ENCODE results near the gene TTC39C.
A peak's percentile ranks its signal among the peaks of the same experiment; 100 is the strongest.

Gene TTC39C

DNA sequence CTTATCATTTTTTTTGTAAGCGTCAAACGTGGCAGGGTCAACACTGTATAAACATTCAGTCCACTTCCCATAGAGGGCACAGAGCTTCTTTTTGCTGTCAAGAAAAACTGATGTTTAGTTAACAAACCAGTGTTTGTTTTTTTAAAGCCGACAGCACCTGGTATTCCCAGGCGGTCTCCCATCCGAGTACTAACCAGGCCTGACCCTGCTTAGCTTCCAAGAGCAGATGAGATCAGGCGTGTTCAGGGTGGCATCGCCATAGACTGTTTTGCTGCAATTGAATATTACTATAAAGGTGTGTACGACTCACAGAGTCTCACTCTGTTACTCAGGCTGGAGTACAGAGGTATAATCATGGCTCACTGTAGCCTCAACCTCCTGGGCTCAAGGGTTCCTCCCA, 155.8 kb downstream of the TTC39C start:
- TF ChIP-seq CEBPB (IDR thresholded peaks at IDR 0.05) (no peak), NFIC (IDR thresholded peaks at IDR 0.05) (no peak), EGR1 (IDR thresholded peaks at IDR 0.05) (no peak), YY1 (IDR thresholded peaks at IDR 0.05; ENCODE audit: low read depth) (no peak), EP300 (IDR thresholded peaks at IDR 0.05; ENCODE audit: borderline replicate concordance) (no peak), TCF12 (IDR thresholded peaks at IDR 0.05; ENCODE audit: low read depth) (no peak)
- TF ChIP-seq, protein P1, sequence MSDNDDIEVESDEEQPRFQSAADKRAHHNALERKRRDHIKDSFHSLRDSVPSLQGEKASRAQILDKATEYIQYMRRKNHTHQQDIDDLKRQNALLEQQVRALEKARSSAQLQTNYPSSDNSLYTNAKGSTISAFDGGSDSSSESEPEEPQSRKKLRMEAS (IDR thresholded peaks at IDR 0.05), result no peak
- TF ChIP-seq, protein P2, sequence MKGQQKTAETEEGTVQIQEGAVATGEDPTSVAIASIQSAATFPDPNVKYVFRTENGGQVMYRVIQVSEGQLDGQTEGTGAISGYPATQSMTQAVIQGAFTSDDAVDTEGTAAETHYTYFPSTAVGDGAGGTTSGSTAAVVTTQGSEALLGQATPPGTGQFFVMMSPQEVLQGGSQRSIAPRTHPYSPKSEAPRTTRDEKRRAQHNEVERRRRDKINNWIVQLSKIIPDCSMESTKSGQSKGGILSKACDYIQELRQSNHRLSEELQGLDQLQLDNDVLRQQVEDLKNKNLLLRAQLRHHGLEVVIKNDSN (IDR thresholded peaks at IDR 0.05), result no peak

DNA sequence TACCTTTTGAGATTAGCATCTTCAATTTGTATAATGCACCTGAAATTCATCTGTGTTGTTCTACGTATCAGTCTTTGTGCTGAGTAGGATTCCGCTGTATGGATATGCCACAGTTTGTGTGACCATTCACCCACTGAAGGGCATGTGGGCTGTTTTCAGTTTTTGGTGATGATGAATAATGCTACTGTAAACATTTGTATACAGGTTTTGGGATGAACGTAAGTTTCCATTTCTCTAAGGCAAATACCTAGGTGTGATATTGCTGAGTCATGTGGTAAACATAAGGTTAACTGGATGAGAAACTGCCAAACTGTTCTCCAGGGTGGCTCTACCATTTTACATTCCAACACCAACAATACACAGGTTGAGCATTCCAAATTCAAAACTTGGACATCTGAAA, 159.4 kb downstream of the TTC39C start:
- TF ChIP-seq CREB1 (IDR thresholded peaks at IDR 0.05; ENCODE audit: low read depth), result no peak
- TF ChIP-seq, protein P3, sequence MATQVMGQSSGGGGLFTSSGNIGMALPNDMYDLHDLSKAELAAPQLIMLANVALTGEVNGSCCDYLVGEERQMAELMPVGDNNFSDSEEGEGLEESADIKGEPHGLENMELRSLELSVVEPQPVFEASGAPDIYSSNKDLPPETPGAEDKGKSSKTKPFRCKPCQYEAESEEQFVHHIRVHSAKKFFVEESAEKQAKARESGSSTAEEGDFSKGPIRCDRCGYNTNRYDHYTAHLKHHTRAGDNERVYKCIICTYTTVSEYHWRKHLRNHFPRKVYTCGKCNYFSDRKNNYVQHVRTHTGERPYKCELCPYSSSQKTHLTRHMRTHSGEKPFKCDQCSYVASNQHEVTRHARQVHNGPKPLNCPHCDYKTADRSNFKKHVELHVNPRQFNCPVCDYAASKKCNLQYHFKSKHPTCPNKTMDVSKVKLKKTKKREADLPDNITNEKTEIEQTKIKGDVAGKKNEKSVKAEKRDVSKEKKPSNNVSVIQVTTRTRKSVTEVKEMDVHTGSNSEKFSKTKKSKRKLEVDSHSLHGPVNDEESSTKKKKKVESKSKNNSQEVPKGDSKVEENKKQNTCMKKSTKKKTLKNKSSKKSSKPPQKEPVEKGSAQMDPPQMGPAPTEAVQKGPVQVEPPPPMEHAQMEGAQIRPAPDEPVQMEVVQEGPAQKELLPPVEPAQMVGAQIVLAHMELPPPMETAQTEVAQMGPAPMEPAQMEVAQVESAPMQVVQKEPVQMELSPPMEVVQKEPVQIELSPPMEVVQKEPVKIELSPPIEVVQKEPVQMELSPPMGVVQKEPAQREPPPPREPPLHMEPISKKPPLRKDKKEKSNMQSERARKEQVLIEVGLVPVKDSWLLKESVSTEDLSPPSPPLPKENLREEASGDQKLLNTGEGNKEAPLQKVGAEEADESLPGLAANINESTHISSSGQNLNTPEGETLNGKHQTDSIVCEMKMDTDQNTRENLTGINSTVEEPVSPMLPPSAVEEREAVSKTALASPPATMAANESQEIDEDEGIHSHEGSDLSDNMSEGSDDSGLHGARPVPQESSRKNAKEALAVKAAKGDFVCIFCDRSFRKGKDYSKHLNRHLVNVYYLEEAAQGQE (IDR thresholded peaks at IDR 0.05; ENCODE audit: low read depth), result no peak
- TF ChIP-seq EGR1 (IDR thresholded peaks at IDR 0.05), result no peak
- TF ChIP-seq TAF1 (IDR thresholded peaks at IDR 0.05; ENCODE audit: low read depth), result no peak
- TF ChIP-seq, protein P2 (IDR thresholded peaks at IDR 0.05), result no peak
- TF ChIP-seq, protein P1 (IDR thresholded peaks at IDR 0.05), result no peak
- no peak for TF ChIP-seq CEBPB (IDR thresholded peaks at IDR 0.05)
- TF ChIP-seq NFIC (IDR thresholded peaks at IDR 0.05), result no peak
- TF ChIP-seq TEAD4 (IDR thresholded peaks at IDR 0.05), result no peak
- no peak for TF ChIP-seq FOXM1 (IDR thresholded peaks at IDR 0.05; ENCODE audit: borderline replicate concordance, low read depth)
- no peak for TF ChIP-seq TCF12 (IDR thresholded peaks at IDR 0.05; ENCODE audit: low read depth)
- no peak for TF ChIP-seq ZBTB7A (IDR thresholded peaks at IDR 0.05; ENCODE audit: low read depth)
- TF ChIP-seq RAD21 (IDR thresholded peaks at IDR 0.05; ENCODE audit: low read depth), result no peak
- TF ChIP-seq YY1 (IDR thresholded peaks at IDR 0.05; ENCODE audit: low read depth), result no peak
- TF ChIP-seq EP300 (IDR thresholded peaks at IDR 0.05; ENCODE audit: borderline replicate concordance), result no peak

DNA sequence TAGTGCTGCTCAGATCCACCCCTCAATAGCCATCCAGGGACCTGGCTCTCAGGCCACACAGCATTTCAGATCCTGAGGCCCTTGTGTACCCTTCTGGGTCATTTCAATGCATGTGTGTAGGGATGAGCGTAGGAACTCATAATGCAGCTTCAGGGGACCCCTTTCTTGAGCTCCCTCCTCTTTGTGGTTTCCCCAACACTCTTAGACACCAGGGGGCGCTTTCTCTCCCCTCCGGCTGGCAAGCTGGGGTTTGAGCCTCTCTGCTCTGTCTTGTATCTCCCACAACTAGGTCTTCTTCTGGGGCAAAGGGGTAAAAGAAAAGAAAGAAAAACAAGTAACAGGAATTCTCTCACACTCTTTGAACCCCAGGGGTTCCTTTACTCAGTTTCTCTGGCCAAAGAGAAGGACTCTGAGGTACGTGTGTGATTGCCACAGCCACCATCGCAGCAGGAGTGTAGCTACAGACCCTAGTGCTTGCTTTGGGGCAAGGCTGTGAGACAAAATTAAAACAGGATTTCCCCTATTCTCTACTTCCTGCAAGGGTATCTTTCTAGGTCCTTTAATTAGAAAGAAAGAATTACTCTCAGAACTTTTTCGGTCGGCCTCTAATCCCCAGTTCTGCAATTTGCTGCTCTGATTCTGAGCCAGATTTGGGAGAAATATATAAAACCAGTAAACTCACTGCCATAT, 162.3 kb downstream of the TTC39C start:
- TF ChIP-seq FOXM1 (IDR thresholded peaks at IDR 0.05; ENCODE audit: borderline replicate concordance, low read depth) (no peak), CREB1 (IDR thresholded peaks at IDR 0.05; ENCODE audit: low read depth) (no peak), RAD21 (IDR thresholded peaks at IDR 0.05; ENCODE audit: low read depth) (peak; percentile 70)

DNA sequence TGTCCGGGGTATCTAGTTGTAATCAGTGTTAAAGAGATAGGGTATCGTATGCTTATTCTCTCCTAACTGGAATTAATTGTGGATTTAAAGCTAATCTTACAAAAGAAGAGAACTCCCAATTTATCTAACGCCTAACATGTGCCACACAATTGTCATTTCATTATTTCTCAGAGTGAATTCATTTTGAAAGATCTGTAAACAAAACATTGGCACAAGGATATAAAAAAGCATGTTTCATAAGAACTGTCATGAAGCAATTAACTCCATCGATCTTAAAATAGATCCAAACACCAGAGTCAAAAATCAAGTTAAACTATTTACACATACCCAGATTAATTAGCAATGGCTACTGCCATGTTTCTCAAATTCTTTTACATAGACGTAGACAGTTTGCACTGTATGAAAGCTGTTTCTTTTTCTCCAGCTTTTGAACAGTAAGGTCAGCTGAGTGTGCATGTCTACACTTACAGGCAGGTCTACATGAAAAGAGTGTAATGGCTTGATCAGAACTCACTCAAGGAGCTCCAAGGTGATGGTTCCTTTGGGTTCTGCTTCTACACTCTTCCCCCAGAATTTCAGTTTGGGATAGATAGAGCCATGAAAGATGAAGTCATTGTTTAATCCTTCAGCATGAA, 163.1 kb downstream of the TTC39C start:
- TF ChIP-seq FOXM1 (IDR thresholded peaks at IDR 0.05; ENCODE audit: borderline replicate concordance, low read depth) (no peak), RAD21 (IDR thresholded peaks at IDR 0.05; ENCODE audit: low read depth) (no peak), NFIC (IDR thresholded peaks at IDR 0.05) (no peak), CREB1 (IDR thresholded peaks at IDR 0.05; ENCODE audit: low read depth) (no peak), ZBTB7A (IDR thresholded peaks at IDR 0.05; ENCODE audit: low read depth) (no peak), YY1 (IDR thresholded peaks at IDR 0.05; ENCODE audit: low read depth) (no peak), CEBPB (IDR thresholded peaks at IDR 0.05) (no peak), EGR1 (IDR thresholded peaks at IDR 0.05) (no peak), TCF12 (IDR thresholded peaks at IDR 0.05; ENCODE audit: low read depth) (no peak), TEAD4 (IDR thresholded peaks at IDR 0.05) (no peak)
- TF ChIP-seq, protein P2 (IDR thresholded peaks at IDR 0.05), result no peak
- TF ChIP-seq, protein P3 (IDR thresholded peaks at IDR 0.05; ENCODE audit: low read depth), result no peak

DNA sequence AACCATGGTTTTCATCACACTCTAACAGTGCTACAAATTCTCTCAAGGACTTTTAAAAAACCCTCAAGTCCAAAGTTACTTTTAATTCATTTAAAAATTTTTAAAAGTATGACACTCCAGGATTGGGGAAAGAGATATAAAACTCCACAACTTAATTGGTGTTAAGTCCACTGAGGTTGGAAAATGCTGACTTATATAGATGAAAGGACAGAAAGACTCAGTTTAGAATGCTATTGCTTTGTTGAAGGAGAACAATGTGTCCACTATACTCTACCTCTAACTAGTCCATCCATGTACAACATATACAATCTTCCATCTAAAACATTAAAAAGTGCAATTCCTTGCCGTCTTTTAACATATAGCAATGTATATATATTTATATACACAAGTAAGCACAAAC, 165.5 kb downstream of the TTC39C start:
- TF ChIP-seq FOXM1 (IDR thresholded peaks at IDR 0.05; ENCODE audit: borderline replicate concordance, low read depth) (no peak), RAD21 (IDR thresholded peaks at IDR 0.05; ENCODE audit: low read depth) (no peak)

All from Ishikawa (cell line).